ENCODE measurements around the gene ST3GAL2.
A peak's percentile ranks its signal among the peaks of the same experiment; 100 is the strongest.
"Not testable (repeated sequence)": the region's sequence is repeated elsewhere in the genome, so short reads cannot be mapped to it uniquely, and the experiment has no call there.

ST3GAL2 gene

DNA sequence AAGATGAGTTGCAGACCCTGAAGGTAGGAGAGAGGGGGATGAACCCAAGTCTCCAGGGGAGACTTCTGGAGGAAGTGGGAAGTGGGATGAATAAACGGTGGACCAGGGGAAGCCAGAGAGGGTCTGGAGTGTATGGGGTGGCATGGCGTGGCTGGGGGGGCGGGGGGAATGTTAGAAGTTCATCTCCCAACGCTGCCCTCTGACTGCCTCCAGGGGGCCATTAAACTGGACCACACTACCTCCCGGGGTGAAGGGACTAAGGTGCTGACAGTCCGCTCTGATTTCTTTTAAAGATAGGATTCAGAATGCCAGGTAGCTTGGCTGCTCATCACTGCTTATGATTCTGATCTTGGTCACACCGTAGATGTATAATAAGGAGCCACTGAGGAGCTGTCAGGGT lies 21.2 kb downstream of the ST3GAL2 start:
- DNase-seq (ENCODE audit: low spot score): no peak

DNA sequence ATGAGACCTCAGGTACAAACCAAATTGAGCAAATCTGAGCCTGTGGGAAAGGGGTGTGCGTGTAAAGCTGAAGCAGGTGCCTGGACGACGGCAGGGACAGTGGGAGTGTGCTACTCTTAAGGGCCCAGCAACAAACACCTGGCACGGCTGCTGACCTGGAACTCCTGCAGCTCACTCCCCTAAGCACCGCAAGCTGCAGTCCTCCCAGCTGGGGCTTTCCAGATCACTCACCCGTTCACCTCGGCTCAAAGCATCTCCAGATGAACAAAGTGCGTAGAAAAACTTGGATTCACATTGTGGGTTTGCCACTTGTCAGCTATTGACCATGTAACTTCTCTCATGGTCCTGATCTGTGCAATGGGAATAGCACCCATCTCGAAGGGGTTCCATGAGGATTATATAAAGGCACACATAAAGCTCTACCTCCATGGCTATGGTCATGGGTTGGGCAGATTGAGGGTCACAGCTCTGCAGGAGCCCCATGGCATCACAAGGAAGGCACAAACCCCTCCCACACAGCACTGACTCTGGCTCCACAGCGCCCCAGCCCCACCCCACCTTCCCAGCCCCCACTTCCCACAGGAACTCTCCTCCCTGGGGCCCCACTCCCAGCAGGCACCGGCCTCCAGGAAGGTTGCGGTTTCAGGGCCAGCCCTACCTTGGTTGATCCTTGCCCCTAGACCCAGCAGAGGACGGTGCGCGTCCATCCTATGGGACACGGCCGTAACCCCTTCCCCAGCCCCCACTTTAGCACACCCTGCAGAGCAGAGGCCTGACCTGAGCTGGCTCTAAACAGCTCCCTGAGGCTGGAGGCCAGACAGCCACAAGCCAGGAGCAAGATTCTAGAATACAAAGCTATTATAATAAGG lies 21.9 kb downstream of the ST3GAL2 start:
- DNase-seq (ENCODE audit: low spot score): no peak

DNA sequence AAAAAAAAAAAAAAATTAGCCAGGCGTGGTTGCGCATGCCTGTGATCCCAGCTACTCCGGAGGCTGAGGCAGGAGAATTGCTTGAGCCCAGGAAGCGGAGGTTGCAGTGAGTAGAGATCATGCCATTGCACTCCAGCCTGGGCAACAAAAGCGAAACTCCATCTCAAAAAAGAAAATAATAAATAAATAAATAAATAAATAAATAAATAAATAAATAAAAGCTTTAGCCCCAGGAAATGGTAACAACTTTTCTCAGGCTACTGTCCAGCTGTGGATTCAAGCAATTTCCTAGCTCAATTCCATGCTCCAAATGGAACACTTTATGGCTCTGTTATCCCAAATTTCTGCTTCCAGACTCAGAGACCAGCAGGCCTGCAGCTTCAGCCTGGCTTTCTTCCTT lies 25.3 kb downstream of the ST3GAL2 start:
- DNase-seq (ENCODE audit: low spot score): not testable (repeated sequence)

GRCh38 chr16:70412385-70412784 lies 26.5 kb downstream of the ST3GAL2 start:
- DNase-seq (ENCODE audit: low spot score): no peak

DNA sequence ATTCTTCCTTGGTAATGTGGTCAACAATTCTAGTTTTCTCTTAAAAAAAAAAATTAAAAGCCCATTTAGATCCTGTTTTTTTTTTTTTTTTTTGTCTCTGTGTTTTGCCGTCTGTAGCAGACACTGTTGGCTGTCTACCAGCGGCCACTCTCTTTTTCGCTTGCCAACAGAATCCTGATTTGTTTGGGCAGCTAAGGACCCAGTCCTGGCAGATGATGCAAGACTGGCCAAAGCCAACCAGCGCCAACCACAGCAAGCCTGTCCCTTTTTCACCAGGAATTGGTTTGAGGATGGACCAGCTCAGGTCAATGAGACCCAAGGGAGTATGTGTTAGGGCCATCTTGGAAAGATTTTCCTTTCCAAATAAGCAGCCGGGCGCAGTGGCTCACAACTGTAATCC lies 28.2 kb downstream of the ST3GAL2 start:
- DNase-seq (ENCODE audit: low spot score): no peak

DNA sequence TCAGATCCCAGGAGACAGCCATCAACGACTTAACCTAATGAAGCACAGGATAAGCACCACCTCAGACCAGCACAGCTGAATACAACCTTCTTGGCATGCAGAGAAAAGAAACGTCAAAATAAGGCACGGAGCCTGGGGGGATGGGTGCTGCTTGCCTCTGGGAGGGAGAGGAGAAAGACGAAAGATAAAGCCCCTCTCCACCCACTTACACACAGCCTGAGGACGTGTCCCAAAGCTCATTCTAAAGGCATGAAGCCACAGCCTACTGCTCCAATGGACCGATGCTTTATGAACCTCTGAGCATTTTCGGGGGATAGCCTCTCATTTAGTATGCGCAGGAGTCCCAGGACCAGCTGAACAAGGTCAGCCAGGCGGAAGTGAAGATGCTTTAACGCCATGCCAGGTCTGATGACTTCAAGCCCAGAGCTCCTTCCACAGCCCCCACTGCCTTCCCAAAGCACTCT lies 31.1 kb downstream of the ST3GAL2 start:
- no peak for DNase-seq (ENCODE audit: low spot score)

DNA sequence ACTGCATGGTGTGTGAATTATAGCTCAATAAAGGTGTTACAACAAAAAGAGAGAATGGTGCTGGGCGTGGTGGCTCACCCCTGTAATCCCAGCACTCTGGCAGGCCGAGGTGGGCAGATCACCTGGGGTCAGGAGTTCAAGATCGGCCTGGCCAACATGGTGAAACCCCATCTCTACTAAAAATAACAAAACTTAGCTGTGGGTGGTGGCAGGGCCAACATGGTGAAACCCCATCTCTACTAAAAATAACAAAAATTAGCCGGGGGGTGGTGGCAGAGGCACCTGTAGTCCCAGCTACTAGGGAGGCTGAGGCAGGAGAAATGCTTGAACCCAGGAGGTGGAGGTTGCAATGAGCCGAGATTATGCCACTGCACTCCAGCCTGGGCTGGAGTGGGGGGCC lies 32.8 kb downstream of the ST3GAL2 start:
- not testable (repeated sequence) for DNase-seq (ENCODE audit: low spot score)

DNA sequence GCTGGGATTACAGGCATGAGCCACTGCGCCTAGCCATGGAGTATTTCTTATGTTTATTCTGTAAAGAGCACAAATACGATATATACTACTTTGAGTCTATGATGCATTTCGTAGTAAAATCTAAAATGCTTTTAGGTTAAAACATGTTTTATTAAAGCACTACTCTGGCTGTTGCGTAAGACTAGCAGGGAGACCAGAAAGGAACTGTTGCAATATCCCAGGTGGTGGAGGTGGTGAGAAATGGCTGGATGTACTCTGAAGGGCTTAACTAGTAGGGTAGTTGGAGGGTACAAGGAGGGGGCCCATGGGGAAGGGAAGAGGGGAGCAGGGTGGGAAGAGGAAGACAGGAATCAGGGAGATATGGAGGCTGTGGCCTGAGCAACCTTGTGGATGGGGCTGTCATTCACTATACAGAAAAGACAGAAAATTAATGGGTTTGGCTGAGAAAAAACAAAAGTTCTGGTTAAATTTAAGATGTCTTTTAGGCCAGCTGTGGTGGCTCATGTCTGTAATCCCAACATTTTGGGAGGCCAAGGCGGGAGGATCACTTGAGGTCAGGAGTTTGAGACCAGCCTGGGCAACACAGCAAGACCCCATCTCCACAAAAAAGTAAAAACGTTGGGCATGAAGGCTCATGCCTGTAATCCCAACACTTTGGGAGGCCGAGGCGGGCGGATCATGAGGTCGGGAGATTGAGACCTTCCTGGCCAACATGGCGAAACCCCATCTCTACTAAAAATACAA lies 35.8 kb downstream of the ST3GAL2 start:
- no peak for DNase-seq (ENCODE audit: low spot score)

DNA sequence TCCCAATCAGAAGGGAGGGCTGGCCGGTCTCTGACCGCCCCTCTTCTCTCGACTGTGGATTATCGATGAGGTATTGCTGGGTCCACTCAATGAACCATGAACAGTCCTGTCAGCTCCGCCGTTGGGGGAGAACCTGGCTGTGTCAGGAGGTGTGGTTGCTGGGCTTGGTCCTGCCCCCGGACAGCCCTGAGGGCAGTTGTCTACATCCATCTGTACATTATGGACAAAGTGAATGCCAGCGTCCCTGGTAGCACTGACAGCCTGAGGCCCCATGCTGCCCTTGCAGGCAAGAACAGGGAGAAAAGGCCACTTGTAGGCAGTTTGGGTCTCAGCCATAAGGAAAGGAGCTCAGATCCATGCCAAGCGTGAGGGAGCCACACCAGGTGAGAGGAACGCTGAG lies 38.9 kb downstream of the ST3GAL2 start:
- DNase-seq (ENCODE audit: low spot score): no peak

GRCh38 chr16:70399381-70399780 lies 39.5 kb downstream of the ST3GAL2 start:
- no peak for DNase-seq (ENCODE audit: low spot score)

DNA sequence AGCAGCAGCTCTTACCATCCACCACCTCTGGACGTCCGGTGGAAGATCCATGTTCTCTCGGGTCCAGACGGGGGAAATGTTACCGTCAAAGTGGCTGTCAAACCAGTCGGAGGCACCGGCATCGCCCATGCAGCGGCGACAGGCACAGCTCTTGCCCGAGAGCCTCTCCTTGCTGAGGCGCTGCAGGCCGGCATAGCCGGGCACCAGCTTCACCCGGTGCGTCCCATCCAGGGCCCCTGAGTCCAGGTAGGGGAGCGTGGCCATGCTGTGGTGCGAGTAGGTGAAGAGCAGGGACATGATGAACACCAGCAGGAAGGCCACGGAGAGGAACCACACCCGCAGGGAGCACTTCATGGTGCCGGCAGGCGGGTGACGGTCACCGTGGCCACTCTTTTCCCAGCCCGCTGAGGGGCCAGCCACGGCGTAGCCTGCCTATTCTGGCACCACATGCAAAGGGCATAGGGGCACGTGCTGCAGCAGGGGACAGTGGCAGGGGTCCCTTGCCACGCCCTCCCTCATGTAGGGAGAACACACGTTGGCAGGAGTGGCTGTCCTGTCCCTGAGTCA lies 40.6 kb downstream of the ST3GAL2 start:
- DNase-seq (ENCODE audit: low spot score): no peak

- DNase-seq (ENCODE audit: low spot score): no peak
Observed at GRCh38 chr16:70396246-70396904, 42.5 kb downstream of the ST3GAL2 start.

DNA sequence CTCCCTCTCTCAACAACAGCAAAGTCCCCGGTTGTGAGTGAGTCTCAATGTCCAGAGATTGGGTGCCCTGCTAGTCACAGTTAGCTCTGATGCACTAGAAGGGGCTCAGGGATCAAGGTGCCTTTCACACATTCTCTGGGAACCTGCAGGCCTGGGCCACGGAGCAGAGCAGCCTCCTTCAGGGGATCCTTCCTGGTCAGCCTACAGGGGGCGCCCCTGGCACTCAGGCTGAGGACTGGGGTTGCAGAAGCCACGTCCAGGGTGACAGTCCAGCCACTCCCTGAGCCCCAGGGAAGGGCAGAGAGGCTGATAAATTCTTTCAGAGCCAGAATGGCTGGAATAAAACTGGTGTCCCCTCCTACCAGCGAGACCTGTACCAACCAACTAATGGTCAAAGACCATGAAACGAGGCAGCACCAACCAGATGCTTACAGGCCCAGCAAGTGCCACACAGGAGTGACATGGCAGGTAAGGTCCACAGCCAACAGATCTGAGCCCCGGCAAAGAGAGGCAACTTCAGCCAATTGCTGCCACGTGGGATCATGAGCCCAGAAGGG lies 43.5 kb downstream of the ST3GAL2 start:
- peak; percentile 46 for DNase-seq (ENCODE audit: low spot score)

GRCh38 chr16:70394853-70395252 lies 44.0 kb downstream of the ST3GAL2 start:
- DNase-seq (ENCODE audit: low spot score): no peak

DNA sequence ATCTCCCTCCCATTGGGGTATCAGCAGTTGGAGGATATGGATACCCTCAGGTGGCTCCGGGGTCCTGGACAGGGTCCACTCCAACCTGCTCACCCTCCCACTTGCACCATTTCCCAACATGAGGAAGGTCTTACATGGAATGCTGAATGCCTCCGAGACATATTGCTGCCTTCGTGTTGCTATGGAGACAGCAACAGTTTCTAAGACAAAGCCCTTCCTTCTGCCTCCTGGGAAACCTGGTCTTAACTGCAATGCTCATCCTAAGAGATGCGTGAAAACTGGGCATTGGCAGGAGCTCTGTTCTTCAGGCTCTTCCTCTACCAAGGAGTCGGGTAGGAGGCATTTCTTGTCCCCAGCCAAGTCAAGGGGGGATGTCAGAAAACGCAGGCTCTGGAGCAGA lies 45.2 kb downstream of the ST3GAL2 start:
- DNase-seq (ENCODE audit: low spot score): no peak

DNA sequence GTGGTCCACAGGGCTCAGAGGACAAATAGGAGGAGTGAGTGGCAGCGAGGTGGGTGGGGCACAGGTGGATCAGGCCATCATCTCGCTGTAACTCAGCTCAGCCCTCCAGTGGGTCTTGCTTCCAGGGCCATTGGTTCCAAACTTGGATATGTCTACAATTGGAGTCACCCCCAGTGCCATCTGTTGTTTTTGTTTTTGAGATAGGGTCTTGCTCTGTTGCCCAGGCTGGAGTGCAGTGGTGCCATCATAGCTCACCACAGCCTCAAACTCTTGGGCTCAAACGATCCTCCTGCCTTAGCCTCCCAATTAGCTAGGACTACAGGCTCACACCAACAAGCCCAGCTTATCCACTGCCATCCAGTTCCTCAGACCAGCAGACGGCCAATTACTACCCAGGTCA lies 46.3 kb downstream of the ST3GAL2 start:
- DNase-seq (ENCODE audit: low spot score): no peak

GRCh38 chr16:70391881-70392481 lies 46.9 kb downstream of the ST3GAL2 start:
- no peak for DNase-seq (ENCODE audit: low spot score)

DNA sequence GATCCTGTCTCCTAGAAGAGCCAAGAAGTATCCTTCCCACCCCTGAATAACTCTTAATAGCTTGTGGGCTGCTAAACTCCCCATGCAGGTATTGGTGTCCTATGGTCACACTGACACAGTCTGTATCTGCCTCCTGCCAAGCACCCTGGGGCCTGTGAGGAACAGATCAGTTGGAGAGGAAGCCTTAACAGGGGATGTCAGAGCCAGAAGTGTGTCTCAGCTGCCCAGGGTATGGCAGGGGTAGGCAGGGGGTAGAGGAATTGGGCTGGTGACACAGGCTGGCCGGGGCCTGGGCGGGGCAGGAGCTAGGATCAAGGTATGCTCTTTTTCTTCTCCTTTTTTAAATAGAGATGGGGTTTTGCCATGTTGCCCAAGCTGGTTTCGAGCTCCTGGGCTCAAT lies 47.5 kb downstream of the ST3GAL2 start:
- DNase-seq (ENCODE audit: low spot score): no peak

GRCh38 chr16:70390774-70391173 lies 48.1 kb downstream of the ST3GAL2 start:
- no peak for DNase-seq (ENCODE audit: low spot score)

DNA sequence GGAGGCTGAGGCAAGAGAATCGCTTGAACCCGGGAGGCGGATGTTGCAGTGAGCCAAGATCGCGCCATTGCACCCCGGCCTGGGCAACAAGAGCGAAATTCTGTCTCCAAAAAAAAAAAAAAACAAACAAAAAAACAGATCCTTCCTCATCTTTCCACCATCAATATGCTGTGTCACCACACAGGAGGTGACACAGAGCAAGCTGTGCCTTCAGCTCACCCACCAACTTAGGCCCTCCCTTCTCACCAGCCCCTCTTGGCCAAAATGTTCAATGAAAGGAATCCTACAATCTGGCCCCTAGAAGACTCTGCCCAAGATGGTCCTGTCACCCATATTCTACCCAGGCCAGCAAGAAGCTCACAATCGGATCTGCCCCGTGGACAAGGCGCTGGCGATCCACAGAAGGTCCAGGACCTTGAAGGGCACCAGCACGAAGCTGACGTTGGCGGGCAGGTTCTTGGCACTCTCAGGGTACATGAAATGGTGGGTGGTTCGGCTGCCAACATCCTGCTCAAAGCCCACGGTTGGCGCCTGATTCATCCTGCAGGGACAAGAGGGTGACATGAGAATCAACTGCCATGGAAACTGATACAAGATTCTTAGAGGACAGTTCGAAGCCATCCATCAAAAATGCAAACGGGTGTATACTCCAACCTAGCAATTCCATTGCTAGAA lies 50.8 kb downstream of the ST3GAL2 start:
- no peak for DNase-seq (ENCODE audit: low spot score)

Measured in kidney capillary endothelial cell (primary cell).